GM15510 (cell line): ENCODE data around the gene C1orf174.

ENCODE experiments used
- POLR2A ChIP-seq: IDR thresholded peaks from 3 replicates; pipeline ENCODE4 v1.6.1; 2011; ENCODE audit warnings: borderline replicate concordance; ENCODE audit not compliant: insufficient read length; ENCODE audit errors: extremely low read depth

C1orf174 gene

GRCh38 chr1:3895279-3895950 is 4.7 kb downstream of the C1orf174 start:
- TF ChIP-seq POLR2A: no peak

GRCh38 chr1:3894626-3895278 is 5.3 kb downstream of the C1orf174 start:
- no peak for TF ChIP-seq POLR2A

GRCh38 chr1:3893190-3893589 is 6.9 kb downstream of the C1orf174 start:
- TF ChIP-seq POLR2A: no peak

- TF ChIP-seq POLR2A: no peak
Observed at GRCh38 chr1:3892748-3893147, 7.3 kb downstream of the C1orf174 start.

GRCh38 chr1:3891329-3891865 is 8.7 kb downstream of the C1orf174 start:
- no peak for TF ChIP-seq POLR2A

- no peak for TF ChIP-seq POLR2A
Observed at GRCh38 chr1:3890389-3891328, 9.4 kb downstream of the C1orf174 start.

- TF ChIP-seq POLR2A: no peak
Observed at GRCh38 chr1:3889936-3890335, 10.1 kb downstream of the C1orf174 start.

- TF ChIP-seq POLR2A: no peak
Observed at GRCh38 chr1:3888301-3888700, 11.8 kb downstream of the C1orf174 start.

GRCh38 chr1:3886691-3887090 is 13.4 kb downstream of the C1orf174 start:
- TF ChIP-seq POLR2A: no peak

GRCh38 chr1:3886106-3886670 is 13.9 kb downstream of the C1orf174 start:
- no peak for TF ChIP-seq POLR2A

- no peak for TF ChIP-seq POLR2A
Observed at GRCh38 chr1:3885611-3886010, 14.5 kb downstream of the C1orf174 start.

- TF ChIP-seq POLR2A: no peak
Observed at GRCh38 chr1:3884966-3885365, 15.1 kb downstream of the C1orf174 start.

GRCh38 chr1:3883194-3883925 is 16.7 kb downstream of the C1orf174 start:
- TF ChIP-seq POLR2A: no peak

- TF ChIP-seq POLR2A: no peak
Observed at GRCh38 chr1:3881193-3881480, 18.9 kb downstream of the C1orf174 start.
